Suprapubic skin (tissue), 4 donors: ENCODE measurements around the gene PDE8A. TPM values are rescaled to one million over a fixed set of nuclear protein-coding genes. Genes with fewer than 3 reads are reported as not detected.

Experiments used
- DNase-seq, 2 donors: peaks; one replicate each; pipeline ENCODE4 v3.0.0-alpha.2; 2019; ENCODE audit warnings: low spot score in 2 of 2
- H3K27ac ChIP-seq: fragments of 200-600 bp; sonication (generic); one replicate; pipeline ENCODE4 v1.5.1; 2019
- H3K27me3 ChIP-seq: fragments of 200-600 bp; sonication (generic); one replicate; pipeline ENCODE4 v1.5.1; 2019
- H3K36me3 ChIP-seq: fragments of 200-600 bp; sonication (generic); one replicate; pipeline ENCODE4 v1.5.1; 2019
- H3K4me1 ChIP-seq: fragments of 200-600 bp; sonication (generic); one replicate; pipeline ENCODE4 v1.5.1; 2019
- H3K4me3 ChIP-seq: fragments of 200-600 bp; sonication (generic); one replicate; pipeline ENCODE4 v1.5.1; 2019; ENCODE audit warnings: mild to moderate bottlenecking
- H3K9me3 ChIP-seq: fragments of 200-600 bp; sonication (generic); one replicate; pipeline ENCODE4 v1.5.1; 2019
- EP300 ChIP-seq: sonication (generic); formaldehyde crosslinking; IDR thresholded peaks from one replicate; pipeline ENCODE4 v1.6.1; 2017; ENCODE audit warnings: antibody characterized with exemption
- POLR2A ChIP-seq, 2 donors: fragments of 450-650 bp; IDR thresholded peaks; one replicate each; pipeline ENCODE4 v1.6.1; 2017; ENCODE audit warnings: antibody characterized with exemption in 2 of 2, mild to moderate bottlenecking in 2 of 2, moderate library complexity in 2 of 2
- POLR2AphosphoS5 ChIP-seq, 3 donors: sonication (generic); formaldehyde crosslinking; IDR thresholded peaks; one replicate each; pipeline ENCODE4 v1.6.1; 2017; ENCODE audit warnings: antibody characterized with exemption in 3 of 3
- WGBS: methylation state at CpG from one replicate; pipeline ENCODE4 v1.1.5; 2018; 5-methylcytosine and 5-hydroxymethylcytosine counted together
- total RNA-seq, 4 donors: library from RNA; depleted of rRNA; stranded (reverse); fragments of >200 nt; gene quantifications; one replicate each; pipeline ENCODE4 v1.1.0, GENCODE V29; 2016
- TF ChIP-seq, protein P1 (sequence below), 2 donors: fragments of 200-600 bp in 1 of 2; fragments of 450-650 bp in 1 of 2; sonication (generic) in 1 of 2; IDR thresholded peaks; one replicate each; pipeline ENCODE4 v1.5.1; 2016 to 2019; ENCODE audit warnings: antibody characterized with exemption in 2 of 2, mild to moderate bottlenecking in 1 of 2, moderate library complexity in 1 of 2

Gene PDE8A
- total RNA-seq, 4 donors from 2014 or later, result 15.3 to 48.5 (median 19.0) TPM

DNA sequence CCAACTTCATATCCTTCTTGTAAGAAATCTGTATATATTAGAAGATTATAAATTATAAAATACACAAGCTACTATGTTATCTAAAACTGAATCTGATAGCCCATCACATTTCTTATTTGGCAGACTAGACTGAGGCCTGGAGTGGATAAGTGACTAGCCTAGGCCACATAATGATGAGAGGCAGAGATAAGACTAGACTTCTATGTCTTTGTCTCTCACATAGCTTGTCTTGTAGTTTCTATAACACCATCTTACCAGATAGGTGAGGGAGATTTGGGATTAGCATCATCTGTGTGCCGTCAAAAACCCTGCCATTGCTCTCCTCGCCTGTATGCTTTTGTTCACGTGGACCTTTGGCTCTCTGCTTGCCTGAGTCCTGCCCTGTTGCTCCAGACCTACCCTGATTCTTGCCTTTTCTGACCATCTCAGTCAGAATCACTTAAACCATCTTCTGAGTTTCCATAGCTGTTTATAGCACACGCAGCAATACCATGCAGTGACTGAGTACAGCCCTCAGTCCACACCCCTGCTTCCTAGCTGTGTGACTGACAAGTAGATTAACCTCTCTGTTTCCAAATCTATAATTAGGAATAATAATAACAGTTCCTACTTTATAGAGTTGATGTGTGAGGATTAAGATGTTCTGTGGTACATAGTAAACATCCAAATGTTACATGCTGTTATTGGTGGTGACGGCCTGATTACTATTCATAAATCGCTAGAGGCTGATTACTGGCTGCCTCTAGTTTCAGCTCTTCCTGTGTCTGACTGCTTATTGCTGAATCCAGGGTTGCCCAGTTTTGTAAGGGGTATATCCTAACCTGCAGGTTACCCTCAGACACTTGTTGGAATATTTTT, 49.7 kb downstream of the PDE8A start:
- 87% methylated on average over 6 of the region's 6 CpGs for WGBS
- no peaks in the 10 kb centered on the region for H3K36me3 ChIP-seq
- H3K9me3 ChIP-seq, result no peaks in the 10 kb centered on the region
- no peak for DNase-seq
- H3K4me3 ChIP-seq, result no peak overlapping the region
- H3K4me1 ChIP-seq, result peaks cover 24% of the 10 kb centered on the region
- no peaks in the 10 kb centered on the region for H3K27me3 ChIP-seq
- H3K27ac ChIP-seq, result no peak overlapping the region
- no peak for TF ChIP-seq POLR2AphosphoS5 (IDR thresholded peaks at IDR 0.05)

DNA sequence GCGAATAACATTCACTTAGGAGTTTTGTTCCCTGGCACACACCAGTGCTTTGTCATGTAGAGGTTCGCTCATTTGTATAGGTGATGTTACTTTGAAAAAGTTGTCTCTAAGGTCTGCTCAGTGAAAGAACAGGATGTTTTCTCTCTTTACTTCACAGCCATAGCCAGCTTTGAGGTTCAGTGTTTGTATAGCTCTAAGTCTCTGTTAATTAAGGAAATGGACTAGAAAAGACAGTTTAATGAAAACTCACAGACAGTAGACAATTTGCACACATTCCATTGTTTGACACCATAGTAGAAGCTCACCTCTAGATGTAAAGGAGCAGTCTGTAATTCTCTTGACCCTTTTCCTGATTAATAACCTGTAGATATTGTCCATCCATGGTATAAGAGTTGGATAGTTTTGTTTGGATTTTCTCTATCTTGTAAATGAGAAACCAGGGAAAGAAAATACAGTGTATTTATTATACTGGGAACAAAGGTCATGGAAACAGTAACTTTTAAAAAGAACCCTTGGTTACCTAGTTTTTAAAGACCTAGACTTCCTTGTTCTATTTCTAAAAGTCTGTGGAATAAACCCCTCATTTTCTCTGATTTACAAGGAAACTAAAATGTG, 50.4 kb downstream of the PDE8A start:
- Histone ChIP-seq H3K4me1 (peaks cover 20% of the 10 kb centered on the region), H3K36me3 (no peaks in the 10 kb centered on the region), H3K27me3 (no peaks in the 10 kb centered on the region), H3K27ac (no peak overlapping the region), H3K4me3 (no peak overlapping the region), H3K9me3 (no peaks in the 10 kb centered on the region)
- no peak for DNase-seq
- TF ChIP-seq POLR2AphosphoS5 (IDR thresholded peaks at IDR 0.05) (no peak), EP300 (no peak), POLR2A (IDR thresholded peaks at IDR 0.05) (no peak)
- TF ChIP-seq, protein P1, sequence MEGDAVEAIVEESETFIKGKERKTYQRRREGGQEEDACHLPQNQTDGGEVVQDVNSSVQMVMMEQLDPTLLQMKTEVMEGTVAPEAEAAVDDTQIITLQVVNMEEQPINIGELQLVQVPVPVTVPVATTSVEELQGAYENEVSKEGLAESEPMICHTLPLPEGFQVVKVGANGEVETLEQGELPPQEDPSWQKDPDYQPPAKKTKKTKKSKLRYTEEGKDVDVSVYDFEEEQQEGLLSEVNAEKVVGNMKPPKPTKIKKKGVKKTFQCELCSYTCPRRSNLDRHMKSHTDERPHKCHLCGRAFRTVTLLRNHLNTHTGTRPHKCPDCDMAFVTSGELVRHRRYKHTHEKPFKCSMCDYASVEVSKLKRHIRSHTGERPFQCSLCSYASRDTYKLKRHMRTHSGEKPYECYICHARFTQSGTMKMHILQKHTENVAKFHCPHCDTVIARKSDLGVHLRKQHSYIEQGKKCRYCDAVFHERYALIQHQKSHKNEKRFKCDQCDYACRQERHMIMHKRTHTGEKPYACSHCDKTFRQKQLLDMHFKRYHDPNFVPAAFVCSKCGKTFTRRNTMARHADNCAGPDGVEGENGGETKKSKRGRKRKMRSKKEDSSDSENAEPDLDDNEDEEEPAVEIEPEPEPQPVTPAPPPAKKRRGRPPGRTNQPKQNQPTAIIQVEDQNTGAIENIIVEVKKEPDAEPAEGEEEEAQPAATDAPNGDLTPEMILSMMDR (IDR thresholded peaks at IDR 0.05), result no peak
- 93% methylated on average over 2 of the region's 2 CpGs for WGBS

DNA sequence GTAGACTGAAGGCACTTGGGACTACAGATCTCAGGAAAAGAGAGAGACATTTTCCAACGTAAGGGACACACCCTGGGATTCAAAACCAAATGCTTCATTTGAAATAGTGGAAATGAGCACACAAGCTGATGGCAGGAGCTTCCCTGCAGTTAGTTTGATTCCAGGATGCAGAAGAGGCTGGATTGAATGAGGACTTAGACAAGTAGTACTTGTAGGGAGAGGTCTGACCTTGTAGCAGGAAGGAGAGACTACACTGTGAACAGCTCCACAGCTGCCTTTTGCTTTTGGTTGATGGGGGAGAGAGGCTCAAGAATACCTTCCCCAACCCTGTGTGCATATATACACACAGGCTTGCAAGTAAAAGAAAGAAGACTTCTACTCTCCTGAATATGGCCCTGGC, 51.5 kb downstream of the PDE8A start:
- TF ChIP-seq, protein P1 (IDR thresholded peaks at IDR 0.05), result no peak
- TF ChIP-seq POLR2AphosphoS5 (IDR thresholded peaks at IDR 0.05), result no peak
- TF ChIP-seq EP300, result no peak
- no peak for TF ChIP-seq POLR2A (IDR thresholded peaks at IDR 0.05)
- no peaks in the 10 kb centered on the region for H3K9me3 ChIP-seq
- WGBS, result 59% methylated on average over 1 of the region's 1 CpG

DNA sequence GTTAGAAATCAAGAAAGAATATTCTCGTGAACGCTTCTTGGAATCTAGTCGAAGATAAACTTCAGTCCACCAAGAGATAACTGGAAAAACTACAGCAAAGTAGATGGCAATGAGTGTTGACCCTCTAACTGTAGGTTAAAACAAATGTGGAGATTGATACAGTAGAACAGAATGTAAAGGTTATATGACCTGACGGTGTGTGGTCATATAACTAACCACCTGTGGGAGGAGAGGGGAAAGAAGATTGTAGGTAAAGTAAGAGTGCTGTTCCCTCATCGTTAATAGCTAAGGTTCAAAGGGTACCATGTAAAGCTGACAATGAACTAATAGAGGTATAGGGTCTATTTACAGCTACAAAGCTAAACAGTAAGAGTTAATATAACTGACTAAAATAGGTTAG, 52.6 kb downstream of the PDE8A start:
- WGBS, result 96% methylated on average over 5 of the region's 5 CpGs
- H3K9me3 ChIP-seq, result no peaks in the 10 kb centered on the region
- no peak overlapping the region for H3K4me3 ChIP-seq
- H3K36me3 ChIP-seq, result no peaks in the 10 kb centered on the region
- no peak for DNase-seq
- no peak overlapping the region for H3K27ac ChIP-seq
- peaks cover 15% of the 10 kb centered on the region for H3K4me1 ChIP-seq
- TF ChIP-seq, protein P1 (IDR thresholded peaks at IDR 0.05), result no peak
- no peak for TF ChIP-seq POLR2AphosphoS5 (IDR thresholded peaks at IDR 0.05)
- no peak for TF ChIP-seq EP300
- TF ChIP-seq POLR2A (IDR thresholded peaks at IDR 0.05), result no peak
- no peaks in the 10 kb centered on the region for H3K27me3 ChIP-seq

More for the DNA sequence above, 51.5 kb downstream of the PDE8A start:
- Histone ChIP-seq H3K27ac (no peak overlapping the region), H3K4me1 (peaks cover 15% of the 10 kb centered on the region), H3K4me3 (no peak overlapping the region), H3K36me3 (no peaks in the 10 kb centered on the region), H3K27me3 (no peaks in the 10 kb centered on the region)
- no peak for DNase-seq

DNA sequence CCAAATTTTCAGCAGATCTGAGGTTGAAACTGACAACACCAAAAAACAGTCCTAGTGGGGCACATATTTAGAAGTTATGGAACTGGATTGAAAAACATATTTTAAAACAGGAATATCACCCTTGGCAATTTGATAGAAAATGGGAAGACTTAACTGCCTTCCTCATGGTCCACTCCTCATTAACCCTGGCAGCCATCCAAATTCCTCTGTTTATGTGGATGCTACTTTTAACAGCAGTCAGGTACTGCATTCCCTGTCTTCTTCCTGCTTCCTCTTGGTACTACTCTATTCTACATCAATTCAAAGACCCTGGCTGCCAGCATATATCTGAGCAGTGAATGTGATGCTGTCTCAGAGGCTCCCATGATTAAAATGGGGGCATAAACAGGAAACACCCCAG, 54.3 kb downstream of the PDE8A start:
- H3K36me3 ChIP-seq, result no peaks in the 10 kb centered on the region
- DNase-seq, result no peak
- no peaks in the 10 kb centered on the region for H3K27me3 ChIP-seq
- no peak for TF ChIP-seq POLR2AphosphoS5 (IDR thresholded peaks at IDR 0.05)
- TF ChIP-seq EP300, result no peak
- no peak for TF ChIP-seq POLR2A (IDR thresholded peaks at IDR 0.05)
- TF ChIP-seq, protein P1 (IDR thresholded peaks at IDR 0.05), result no peak
- no peak overlapping the region for H3K4me3 ChIP-seq
- no peak overlapping the region for H3K27ac ChIP-seq
- H3K4me1 ChIP-seq, result peaks cover 10% of the 10 kb centered on the region
- no peaks in the 10 kb centered on the region for H3K9me3 ChIP-seq
